SK-N-SH (cell line): ENCODE results near the gene CREB5. TPM values are rescaled to one million over a fixed set of nuclear protein-coding genes. Genes with fewer than 3 reads are reported as not detected.

Source experiments
- CTCF ChIA-PET: fragments of 300-600, 350-600 bp; formaldehyde crosslinking; extraction: SDS; loops from one replicate; lab custom pipeline; 2021; lab: Yijun Ruan, JAX
- POLR2A ChIA-PET: fragments of 350-600 bp; sonication (Branson Sonifier 250); formaldehyde crosslinking; extraction: SDS; loops from one replicate; lab custom pipeline; 2020; ENCODE audit warnings: antibody characterized with exemption, inconsistent platforms; lab: Yijun Ruan, JAX
- DNase-seq: peaks from one replicate; pipeline ENCODE4 v3.0.0; 2012
- H2AFZ ChIP-seq: fragments of 200-600 bp; sonication (generic); 2 replicates; pipeline ENCODE4 v1.8.1; 2016; ENCODE audit warnings: antibody characterized with exemption, mild to moderate bottlenecking, low read depth
- H3F3A ChIP-seq: fragments of 200-600 bp; sonication (generic); replicated peaks from 2 replicates; pipeline ENCODE3; 2016; ENCODE audit warnings: antibody characterized with exemption, mild to moderate bottlenecking; ENCODE audit not compliant: insufficient read depth
- H3K27ac ChIP-seq, 2 experiments: fragments of 200-500 bp in 1 of 2; fragments of 200-600 bp in 1 of 2; sonication (Bioruptor generic) in 1 of 2; sonication (generic), shearing (Covaris generic) in 1 of 2; 2 replicates each; pipeline versions ENCODE4 v1.5.1 to v1.6.1; 2014 to 2016; ENCODE audit warnings: low read depth in 2 of 2, inconsistent platforms in 1 of 2, low read length in 1 of 2, mild to moderate bottlenecking in 1 of 2, mixed read lengths in 1 of 2
- H3K27me3 ChIP-seq: fragments of 200-600 bp; sonication (generic), shearing (Covaris generic); 2 replicates; pipeline ENCODE4 v1.6.1; 2016; ENCODE audit warnings: mixed run types; ENCODE audit not compliant: insufficient read depth
- H3K36me3 ChIP-seq, 2 experiments: fragments of 200-500 bp in 1 of 2; fragments of 200-600 bp in 1 of 2; sonication (Bioruptor generic) in 1 of 2; sonication (generic) in 1 of 2; replicated peaks in 1 of 2; 2 replicates each; pipeline versions ENCODE3 to v1.5.1; 2014 to 2016; ENCODE audit warnings: low read length in 1 of 2, mild to moderate bottlenecking in 1 of 2; ENCODE audit not compliant: insufficient read depth in 2 of 2, control insufficient read depth in 1 of 2
- H3K4me1 ChIP-seq, 2 experiments: fragments of 200-500 bp in 1 of 2; fragments of 200-600 bp in 1 of 2; sonication (Bioruptor generic) in 1 of 2; sonication (generic), shearing (Covaris generic) in 1 of 2; 2 replicates each; pipeline versions ENCODE4 v1.5.1 to v1.6.1; 2014 to 2016; ENCODE audit warnings: low read depth in 1 of 2, low read length in 1 of 2, mixed run types in 1 of 2; ENCODE audit not compliant: insufficient read depth in 2 of 2, control insufficient read depth in 1 of 2
- H3K4me2 ChIP-seq: fragments of 200-600 bp; sonication (generic), shearing (Covaris generic); 2 replicates; pipeline ENCODE4 v1.6.1; 2017; ENCODE audit warnings: mixed run types
- H3K4me3 ChIP-seq, 2 experiments: fragments of 200-500 bp in 1 of 2; fragments of 200-600 bp in 1 of 2; sonication (Bioruptor generic) in 1 of 2; sonication (generic), shearing (Covaris generic) in 1 of 2; 2 replicates each; pipeline versions ENCODE4 v1.5.1 to v1.8.1; 2014 to 2016; ENCODE audit warnings: low read depth in 2 of 2, inconsistent platforms in 1 of 2, low read length in 1 of 2, mild to moderate bottlenecking in 1 of 2, mixed read lengths in 1 of 2, moderate library complexity in 1 of 2
- H3K79me2 ChIP-seq: fragments of 200-600 bp; sonication (generic); 2 replicates; pipeline ENCODE4 v1.8.1; 2017; ENCODE audit warnings: mild to moderate bottlenecking; ENCODE audit not compliant: insufficient read depth
- H3K9ac ChIP-seq: fragments of 200-600 bp; sonication (generic); 2 replicates; pipeline ENCODE4 v1.6.1; 2017; ENCODE audit warnings: mixed run types
- H3K9me2 ChIP-seq: fragments of 200-600 bp; sonication (generic); 2 replicates; pipeline ENCODE4 v1.6.1; 2017; ENCODE audit warnings: mixed run types
- H3K9me3 ChIP-seq: fragments of 200-600 bp; sonication (generic); 2 replicates; pipeline ENCODE4 v1.6.1; 2017; ENCODE audit warnings: mixed run types, mild to moderate bottlenecking, moderate library complexity
- H4K20me1 ChIP-seq: fragments of 200-600 bp; sonication (generic); 2 replicates; pipeline ENCODE4 v1.6.1; 2017; ENCODE audit warnings: mild to moderate bottlenecking, mixed run types; ENCODE audit not compliant: insufficient read depth
- CHD2 ChIP-seq: fragments of 150-350 bp; IDR thresholded peaks from 2 replicates; pipeline ENCODE4 v1.6.1; 2018; ENCODE audit warnings: low read length; ENCODE audit not compliant: partially characterized antibody
- ELF1 ChIP-seq: IDR thresholded peaks from 2 replicates; pipeline ENCODE4 v1.4.0; 2012
- EP300 ChIP-seq, 2 experiments: IDR thresholded peaks; 2 replicates each; pipeline versions ENCODE4 v1.4.0 to v1.6.1; 2012; ENCODE audit warnings: borderline replicate concordance in 1 of 2, low read depth in 1 of 2, low read length in 1 of 2
- EZH2phosphoT487 ChIP-seq: fragments of 200-600 bp; sonication (generic); IDR thresholded peaks from 2 replicates; pipeline ENCODE4 v1.6.1; 2017; ENCODE audit warnings: low read depth, mixed run types, mild to moderate bottlenecking, antibody characterized with exemption, moderate library complexity, borderline replicate concordance
- FOXJ3 ChIP-seq: sonication (generic); formaldehyde crosslinking; IDR thresholded peaks from 2 replicates; pipeline ENCODE4 v1.5.1; 2020; ENCODE audit warnings: mild to moderate bottlenecking, missing genetic modification reagents
- GABPA ChIP-seq: IDR thresholded peaks from 2 replicates; pipeline ENCODE4 v1.4.0; 2012; ENCODE audit warnings: low read depth, mild to moderate bottlenecking
- GATA2 ChIP-seq: sonication (generic); formaldehyde crosslinking; IDR thresholded peaks from 2 replicates; pipeline ENCODE4 v1.5.0; 2020; ENCODE audit warnings: mild to moderate bottlenecking, missing genetic modification reagents
- JUND ChIP-seq: IDR thresholded peaks from 2 replicates; pipeline ENCODE4 v1.4.0; 2012
- MXI1 ChIP-seq: IDR thresholded peaks from 2 replicates; pipeline ENCODE4 v1.6.1; 2012; ENCODE audit warnings: mild to moderate bottlenecking, low read depth, low read length, improper control_type of control experiment
- NRF1 ChIP-seq: IDR thresholded peaks from 2 replicates; pipeline ENCODE4 v1.6.1; 2012; ENCODE audit warnings: low read depth, mild to moderate bottlenecking, low read length
- POLR2AphosphoS5 ChIP-seq: IDR thresholded peaks from 2 replicates; pipeline ENCODE4 v1.6.1; 2012; ENCODE audit warnings: low read depth, low read length
- RCOR1 ChIP-seq: fragments of 150-350 bp; IDR thresholded peaks from 2 replicates; pipeline ENCODE4 v1.6.1; 2017; ENCODE audit warnings: antibody characterized with exemption, low read length
- SIN3A ChIP-seq: IDR thresholded peaks from 2 replicates; pipeline ENCODE4 v1.6.1; 2012; ENCODE audit warnings: low read depth, mild to moderate bottlenecking, low read length, moderate library complexity, borderline replicate concordance
- SMC3 ChIP-seq: IDR thresholded peaks from 2 replicates; pipeline ENCODE4 v1.6.1; 2012; ENCODE audit warnings: low read depth, low read length, improper control_type of control experiment
- TAF1 ChIP-seq: IDR thresholded peaks from 2 replicates; pipeline ENCODE4 v1.6.1; 2012; ENCODE audit warnings: low read depth, mild to moderate bottlenecking, low read length, moderate library complexity, borderline replicate concordance
- TCF12 ChIP-seq: IDR thresholded peaks from 2 replicates; pipeline ENCODE4 v1.4.0; 2012
- TEAD4 ChIP-seq: IDR thresholded peaks from 2 replicates; pipeline ENCODE4 v1.4.0; 2012; ENCODE audit warnings: mild to moderate bottlenecking, borderline replicate concordance; ENCODE audit not compliant: insufficient read depth
- WGBS: methylation state at CpG from one replicate; pipeline ENCODE4 v1.1.6; 2017; ENCODE audit warnings: low lambda C conversion rate; 5-methylcytosine and 5-hydroxymethylcytosine counted together
- polyA plus RNA-seq, 3 experiments: library from polyadenylated mRNA; depleted of rRNA; stranded (reverse); fragments of >200 nt; gene quantifications; 2 replicates each; pipeline ENCODE4 v1.2.3, GENCODE V29; 2012
- TF ChIP-seq, protein P1 (sequence below): fragments of 150-350 bp; IDR thresholded peaks from 2 replicates; pipeline ENCODE4 v1.6.1; 2016; ENCODE audit warnings: mild to moderate bottlenecking, low read depth, low read length
- TF ChIP-seq, protein P2 (sequence below): IDR thresholded peaks from 2 replicates; pipeline ENCODE4; 2012
- TF ChIP-seq, protein P3 (sequence below): IDR thresholded peaks from 2 replicates; pipeline ENCODE4 v1.4.0; 2012; ENCODE audit warnings: low read depth, borderline replicate concordance
- TF ChIP-seq, protein P4 (sequence below): IDR thresholded peaks from 2 replicates; pipeline ENCODE4 v1.6.1; 2012; ENCODE audit warnings: mild to moderate bottlenecking, low read depth, low read length, moderate library complexity
- TF ChIP-seq, protein P5 (sequence below): fragments of 200-600 bp; sonication (generic); IDR thresholded peaks from 2 replicates; pipeline ENCODE4 v1.6.1; 2017; ENCODE audit warnings: antibody characterized with exemption, mild to moderate bottlenecking, moderate library complexity

CREB5 gene
- polyA plus RNA-seq, 1 of the 3 experiments (the other 2 are of a cell fraction): 19.3 TPM

DNA sequence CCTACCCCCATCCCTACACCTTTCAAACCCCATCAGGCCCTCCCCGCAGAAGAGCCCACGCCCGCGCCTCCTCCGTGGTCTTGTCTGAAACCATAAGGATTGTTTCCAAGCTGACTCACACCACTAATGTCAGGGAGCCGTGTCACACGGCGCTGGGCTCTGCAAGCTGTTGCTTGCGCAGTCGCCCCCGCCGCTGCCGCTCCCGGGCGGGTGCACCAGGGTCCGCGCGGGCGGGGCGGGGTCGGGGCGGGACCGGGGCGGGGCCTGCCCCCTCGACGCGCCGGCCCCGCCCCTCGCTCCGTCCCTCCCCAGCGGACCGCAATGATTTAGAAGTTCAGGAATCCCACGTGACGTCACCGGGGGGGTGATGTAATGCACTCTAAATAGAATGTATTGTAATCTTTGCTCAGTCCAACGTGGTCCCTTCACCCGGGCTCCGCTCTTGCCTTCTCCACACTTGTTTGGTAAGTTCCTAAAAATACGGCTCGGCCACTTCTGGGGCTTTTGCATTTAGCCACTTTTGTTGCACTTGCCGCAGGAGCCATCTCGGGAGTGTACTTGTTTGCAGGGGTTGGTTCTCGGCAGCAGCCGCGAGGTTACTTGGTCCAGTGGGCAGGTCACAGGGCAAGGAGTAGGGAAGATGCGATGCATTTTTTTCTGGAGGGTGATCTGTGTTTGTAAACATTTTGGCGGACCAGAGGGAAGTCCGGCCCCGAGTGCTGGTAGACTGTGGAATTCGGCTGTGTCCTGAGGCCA lies 3.2 kb upstream of the CREB5 start:
- peak; percentile 95 for DNase-seq
- peak overlapping the region; percentile 97 for H3K4me2 ChIP-seq
- peaks cover 3 to 24% of the 10 kb centered on the region in 2 experiments; a peak in 3 of 4 replicates for H3K4me1 ChIP-seq
- H4K20me1 ChIP-seq: no peaks in the 10 kb centered on the region
- peaks cover 9% of the 10 kb centered on the region for H3F3A ChIP-seq
- H3K36me3 ChIP-seq: no peaks in the 10 kb centered on the region
- under 1% methylated on average over 26 of the region's 51 CpGs for WGBS
- H3K79me2 ChIP-seq: no peaks in the 10 kb centered on the region
- no peaks in the 10 kb centered on the region for H3K9me3 ChIP-seq
- no peaks in the 10 kb centered on the region; the same call in 1 of the 2 replicates for H3K27me3 ChIP-seq
- H2AFZ ChIP-seq: peak overlapping the region; percentile 71
- ChIA-PET CTCF (interaction anchor here (0.6 to 2.7 kb wide), 8 partner anchors 19 to 513 kb away, joined by 3 to 13 read pairs (median 5); no protein-coding TSS in a partner anchor), POLR2A (no interaction called here)
- H3K27ac ChIP-seq: peak overlapping the region in 1 of 2 experiments; percentile 42; a peak in 2 of 4 replicates
- H3K4me3 ChIP-seq: peak overlapping the region; percentile 55 to 77
- H3K9ac ChIP-seq: peak overlapping the region; percentile 74
- H3K9me2 ChIP-seq: no peaks in the 10 kb centered on the region
- no peak for TF ChIP-seq TAF1
- no peak for TF ChIP-seq GATA2 (CRISPR knock-in tag)
- no peak for TF ChIP-seq SIN3A
- no peak for TF ChIP-seq CHD2
- no peak; the same call in 1 of the 2 replicates for TF ChIP-seq SMC3
- 0 out of 2 replicates have a peak, but pooled peaks have one; percentile 4 for TF ChIP-seq RCOR1
- TF ChIP-seq TEAD4: no peak
- peak; percentile 52; the same call in 1 of the 2 replicates for TF ChIP-seq NRF1
- peak; percentile 34; the same call in 1 of the 2 replicates for TF ChIP-seq JUND
- TF ChIP-seq, protein P1, sequence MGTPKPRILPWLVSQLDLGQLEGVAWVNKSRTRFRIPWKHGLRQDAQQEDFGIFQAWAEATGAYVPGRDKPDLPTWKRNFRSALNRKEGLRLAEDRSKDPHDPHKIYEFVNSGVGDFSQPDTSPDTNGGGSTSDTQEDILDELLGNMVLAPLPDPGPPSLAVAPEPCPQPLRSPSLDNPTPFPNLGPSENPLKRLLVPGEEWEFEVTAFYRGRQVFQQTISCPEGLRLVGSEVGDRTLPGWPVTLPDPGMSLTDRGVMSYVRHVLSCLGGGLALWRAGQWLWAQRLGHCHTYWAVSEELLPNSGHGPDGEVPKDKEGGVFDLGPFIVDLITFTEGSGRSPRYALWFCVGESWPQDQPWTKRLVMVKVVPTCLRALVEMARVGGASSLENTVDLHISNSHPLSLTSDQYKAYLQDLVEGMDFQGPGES: no peak
- TF ChIP-seq GABPA: no peak
- TF ChIP-seq, protein P2, sequence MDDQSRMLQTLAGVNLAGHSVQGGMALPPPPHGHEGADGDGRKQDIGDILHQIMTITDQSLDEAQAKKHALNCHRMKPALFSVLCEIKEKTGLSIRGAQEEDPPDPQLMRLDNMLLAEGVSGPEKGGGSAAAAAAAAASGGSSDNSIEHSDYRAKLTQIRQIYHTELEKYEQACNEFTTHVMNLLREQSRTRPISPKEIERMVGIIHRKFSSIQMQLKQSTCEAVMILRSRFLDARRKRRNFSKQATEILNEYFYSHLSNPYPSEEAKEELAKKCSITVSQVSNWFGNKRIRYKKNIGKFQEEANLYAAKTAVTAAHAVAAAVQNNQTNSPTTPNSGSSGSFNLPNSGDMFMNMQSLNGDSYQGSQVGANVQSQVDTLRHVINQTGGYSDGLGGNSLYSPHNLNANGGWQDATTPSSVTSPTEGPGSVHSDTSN: no peak; the same call in 1 of the 2 replicates
- TF ChIP-seq, protein P3, sequence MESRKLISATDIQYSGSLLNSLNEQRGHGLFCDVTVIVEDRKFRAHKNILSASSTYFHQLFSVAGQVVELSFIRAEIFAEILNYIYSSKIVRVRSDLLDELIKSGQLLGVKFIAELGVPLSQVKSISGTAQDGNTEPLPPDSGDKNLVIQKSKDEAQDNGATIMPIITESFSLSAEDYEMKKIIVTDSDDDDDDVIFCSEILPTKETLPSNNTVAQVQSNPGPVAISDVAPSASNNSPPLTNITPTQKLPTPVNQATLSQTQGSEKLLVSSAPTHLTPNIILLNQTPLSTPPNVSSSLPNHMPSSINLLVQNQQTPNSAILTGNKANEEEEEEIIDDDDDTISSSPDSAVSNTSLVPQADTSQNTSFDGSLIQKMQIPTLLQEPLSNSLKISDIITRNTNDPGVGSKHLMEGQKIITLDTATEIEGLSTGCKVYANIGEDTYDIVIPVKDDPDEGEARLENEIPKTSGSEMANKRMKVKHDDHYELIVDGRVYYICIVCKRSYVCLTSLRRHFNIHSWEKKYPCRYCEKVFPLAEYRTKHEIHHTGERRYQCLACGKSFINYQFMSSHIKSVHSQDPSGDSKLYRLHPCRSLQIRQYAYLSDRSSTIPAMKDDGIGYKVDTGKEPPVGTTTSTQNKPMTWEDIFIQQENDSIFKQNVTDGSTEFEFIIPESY: no peak
- TF ChIP-seq POLR2AphosphoS5: no peak
- TF ChIP-seq ELF1: no peak
- TF ChIP-seq EZH2phosphoT487: no peak
- TF ChIP-seq TCF12: no peak
- TF ChIP-seq MXI1: peak; percentile 21; the same call in 1 of the 2 replicates
- TF ChIP-seq, protein P4, sequence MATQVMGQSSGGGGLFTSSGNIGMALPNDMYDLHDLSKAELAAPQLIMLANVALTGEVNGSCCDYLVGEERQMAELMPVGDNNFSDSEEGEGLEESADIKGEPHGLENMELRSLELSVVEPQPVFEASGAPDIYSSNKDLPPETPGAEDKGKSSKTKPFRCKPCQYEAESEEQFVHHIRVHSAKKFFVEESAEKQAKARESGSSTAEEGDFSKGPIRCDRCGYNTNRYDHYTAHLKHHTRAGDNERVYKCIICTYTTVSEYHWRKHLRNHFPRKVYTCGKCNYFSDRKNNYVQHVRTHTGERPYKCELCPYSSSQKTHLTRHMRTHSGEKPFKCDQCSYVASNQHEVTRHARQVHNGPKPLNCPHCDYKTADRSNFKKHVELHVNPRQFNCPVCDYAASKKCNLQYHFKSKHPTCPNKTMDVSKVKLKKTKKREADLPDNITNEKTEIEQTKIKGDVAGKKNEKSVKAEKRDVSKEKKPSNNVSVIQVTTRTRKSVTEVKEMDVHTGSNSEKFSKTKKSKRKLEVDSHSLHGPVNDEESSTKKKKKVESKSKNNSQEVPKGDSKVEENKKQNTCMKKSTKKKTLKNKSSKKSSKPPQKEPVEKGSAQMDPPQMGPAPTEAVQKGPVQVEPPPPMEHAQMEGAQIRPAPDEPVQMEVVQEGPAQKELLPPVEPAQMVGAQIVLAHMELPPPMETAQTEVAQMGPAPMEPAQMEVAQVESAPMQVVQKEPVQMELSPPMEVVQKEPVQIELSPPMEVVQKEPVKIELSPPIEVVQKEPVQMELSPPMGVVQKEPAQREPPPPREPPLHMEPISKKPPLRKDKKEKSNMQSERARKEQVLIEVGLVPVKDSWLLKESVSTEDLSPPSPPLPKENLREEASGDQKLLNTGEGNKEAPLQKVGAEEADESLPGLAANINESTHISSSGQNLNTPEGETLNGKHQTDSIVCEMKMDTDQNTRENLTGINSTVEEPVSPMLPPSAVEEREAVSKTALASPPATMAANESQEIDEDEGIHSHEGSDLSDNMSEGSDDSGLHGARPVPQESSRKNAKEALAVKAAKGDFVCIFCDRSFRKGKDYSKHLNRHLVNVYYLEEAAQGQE: 0 out of 2 replicates have a peak, but pooled peaks have one; percentile 12
- no peak for TF ChIP-seq FOXJ3 (CRISPR knock-in tag)
- TF ChIP-seq EP300 (IDR thresholded peaks at IDR 0.05; ENCODE audit: borderline replicate concordance in 1 of 2, low read depth in 1 of 2, low read length in 1 of 2): no peak
- TF ChIP-seq, protein P5, sequence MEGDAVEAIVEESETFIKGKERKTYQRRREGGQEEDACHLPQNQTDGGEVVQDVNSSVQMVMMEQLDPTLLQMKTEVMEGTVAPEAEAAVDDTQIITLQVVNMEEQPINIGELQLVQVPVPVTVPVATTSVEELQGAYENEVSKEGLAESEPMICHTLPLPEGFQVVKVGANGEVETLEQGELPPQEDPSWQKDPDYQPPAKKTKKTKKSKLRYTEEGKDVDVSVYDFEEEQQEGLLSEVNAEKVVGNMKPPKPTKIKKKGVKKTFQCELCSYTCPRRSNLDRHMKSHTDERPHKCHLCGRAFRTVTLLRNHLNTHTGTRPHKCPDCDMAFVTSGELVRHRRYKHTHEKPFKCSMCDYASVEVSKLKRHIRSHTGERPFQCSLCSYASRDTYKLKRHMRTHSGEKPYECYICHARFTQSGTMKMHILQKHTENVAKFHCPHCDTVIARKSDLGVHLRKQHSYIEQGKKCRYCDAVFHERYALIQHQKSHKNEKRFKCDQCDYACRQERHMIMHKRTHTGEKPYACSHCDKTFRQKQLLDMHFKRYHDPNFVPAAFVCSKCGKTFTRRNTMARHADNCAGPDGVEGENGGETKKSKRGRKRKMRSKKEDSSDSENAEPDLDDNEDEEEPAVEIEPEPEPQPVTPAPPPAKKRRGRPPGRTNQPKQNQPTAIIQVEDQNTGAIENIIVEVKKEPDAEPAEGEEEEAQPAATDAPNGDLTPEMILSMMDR: no peak
